ENCODE results near the gene RAC2.
"Not testable (repeated sequence)": the region's sequence is repeated elsewhere in the genome, so short reads cannot be mapped to it uniquely, and the experiment has no call there.

RAC2 gene

DNA sequence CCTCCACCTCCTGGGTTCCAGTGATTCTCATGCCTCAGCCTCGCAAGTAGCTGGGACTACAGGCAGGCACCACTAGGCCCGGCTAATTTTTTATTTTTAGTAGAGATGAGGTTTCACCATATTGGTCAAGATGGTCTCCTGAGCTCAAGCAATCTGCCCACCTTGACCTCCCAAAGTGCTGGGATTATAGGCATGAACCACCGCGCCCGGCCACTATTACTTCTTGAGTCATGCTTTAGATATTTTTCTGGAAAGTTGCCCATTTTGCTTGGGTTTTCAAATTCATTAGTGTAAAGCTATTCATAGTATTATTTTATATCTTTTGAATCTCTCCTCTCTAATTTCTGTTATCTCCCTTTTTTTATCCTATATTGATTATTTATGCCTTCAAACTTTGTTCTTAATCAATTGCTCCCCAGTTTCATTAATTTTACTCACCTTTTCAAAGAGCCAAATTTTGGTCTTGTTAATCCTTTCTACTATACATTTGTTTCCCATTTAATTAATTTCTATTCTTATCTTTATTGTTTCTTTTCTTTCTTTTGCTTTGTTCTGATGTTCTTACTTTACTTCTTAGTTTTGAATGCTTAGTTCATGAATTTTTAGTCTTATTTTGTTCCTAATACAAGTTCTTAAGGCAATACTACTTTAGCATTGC lies 10.3 kb upstream of the RAC2 start:
- no peak for FAIRE-seq

DNA sequence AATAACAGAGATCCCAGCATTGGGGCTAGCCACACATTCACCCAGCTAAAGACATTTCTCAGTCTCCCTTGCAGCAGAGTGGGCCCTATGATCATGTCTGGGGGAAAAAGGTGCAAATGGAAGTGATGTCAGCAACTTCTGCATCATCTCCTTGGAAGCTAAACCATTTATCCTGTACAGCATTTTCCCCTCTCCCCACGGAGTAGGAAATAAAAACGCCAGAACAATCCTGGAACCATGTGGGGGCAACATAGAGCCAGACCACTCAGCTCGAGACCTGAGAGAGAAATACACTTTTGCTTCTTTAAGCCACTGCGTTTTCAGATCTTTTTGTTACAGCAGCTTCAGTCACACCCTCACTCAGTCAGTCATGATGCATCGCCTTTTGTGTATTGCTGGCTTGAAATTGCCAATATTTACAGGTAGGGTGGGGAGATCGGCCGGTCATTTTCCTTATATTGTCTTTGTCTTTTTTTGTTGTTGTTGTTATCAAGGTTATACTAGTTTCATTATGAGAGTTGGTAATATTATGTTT lies 9.1 kb upstream of the RAC2 start:
- FAIRE-seq = no peak

DNA sequence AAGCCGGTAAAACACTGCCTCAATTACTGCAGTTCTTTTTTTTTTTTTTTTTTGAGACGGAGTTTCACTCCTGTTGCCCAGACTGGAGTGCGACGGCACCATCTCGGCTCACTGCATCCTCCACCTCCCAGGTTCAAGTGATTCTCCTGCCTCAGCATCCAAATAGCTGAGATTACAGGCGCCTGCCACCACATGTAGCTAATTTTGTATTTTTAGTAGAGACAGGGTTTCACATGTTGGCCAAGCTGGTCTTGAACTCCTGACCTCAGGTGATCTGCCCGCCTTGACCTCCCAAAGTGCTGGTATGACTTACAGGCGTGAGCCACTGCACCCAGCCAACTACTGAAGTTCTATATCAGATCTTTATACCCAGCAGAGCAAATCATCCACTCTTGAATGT lies 7.8 kb upstream of the RAC2 start:
- not testable (repeated sequence) for FAIRE-seq

DNA sequence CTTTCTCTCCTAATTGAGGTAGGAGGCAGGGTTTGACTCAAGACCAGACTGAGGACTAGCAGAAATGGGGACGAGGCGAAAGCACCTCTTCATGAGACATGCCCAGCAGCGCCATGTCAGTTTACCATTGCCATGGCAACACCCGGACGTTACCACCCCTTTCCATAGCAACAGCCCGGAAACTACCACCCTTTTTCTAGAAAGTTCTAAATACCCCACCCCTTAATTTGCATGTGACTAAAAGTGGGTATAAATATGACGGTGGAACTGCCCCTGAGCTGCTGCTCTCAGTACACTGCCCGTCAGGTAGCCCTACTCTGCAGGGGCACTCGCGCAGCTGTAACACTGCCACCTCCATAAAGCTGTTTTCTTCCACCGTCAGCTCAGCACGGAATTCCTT lies 5.9 kb upstream of the RAC2 start:
- no peak for FAIRE-seq

DNA sequence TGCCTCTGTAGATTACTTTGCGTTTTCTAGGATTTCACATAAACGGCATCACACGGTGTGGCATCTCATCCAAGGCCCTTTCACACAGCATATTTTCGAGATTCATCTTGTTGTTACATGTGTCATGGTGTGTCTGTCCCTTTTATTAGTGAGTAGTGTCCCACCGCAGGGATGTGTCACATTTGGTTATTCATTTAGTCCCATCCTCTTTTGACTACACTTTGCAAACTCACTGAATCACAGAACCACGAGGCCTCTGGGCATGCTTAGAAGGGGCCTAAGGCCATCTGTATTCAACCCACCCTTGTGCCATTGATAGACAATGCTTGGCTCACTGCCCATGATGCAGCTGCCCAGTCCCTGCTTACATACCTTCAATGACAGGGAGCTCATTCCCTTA lies 4.2 kb upstream of the RAC2 start:
- no peak for FAIRE-seq

DNA sequence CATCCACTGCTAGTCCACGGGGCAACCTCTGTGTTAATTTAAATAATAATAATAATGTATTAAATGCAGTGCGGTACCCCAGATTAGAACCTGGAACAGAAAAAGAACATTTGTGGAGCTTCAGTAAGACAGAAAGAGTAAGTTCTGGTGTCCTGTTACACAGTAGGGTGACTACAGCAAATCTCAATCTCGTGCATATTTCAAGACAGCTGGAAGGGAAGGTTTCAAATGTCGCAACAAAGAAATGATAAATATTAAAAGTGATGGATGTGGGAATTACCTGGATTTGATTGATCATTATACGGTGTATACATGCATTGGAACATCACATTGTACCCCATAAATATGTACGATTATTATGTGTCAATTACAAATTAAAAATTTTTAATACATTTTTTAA lies 1.7 kb upstream of the RAC2 start:
- no peak for FAIRE-seq

DNA sequence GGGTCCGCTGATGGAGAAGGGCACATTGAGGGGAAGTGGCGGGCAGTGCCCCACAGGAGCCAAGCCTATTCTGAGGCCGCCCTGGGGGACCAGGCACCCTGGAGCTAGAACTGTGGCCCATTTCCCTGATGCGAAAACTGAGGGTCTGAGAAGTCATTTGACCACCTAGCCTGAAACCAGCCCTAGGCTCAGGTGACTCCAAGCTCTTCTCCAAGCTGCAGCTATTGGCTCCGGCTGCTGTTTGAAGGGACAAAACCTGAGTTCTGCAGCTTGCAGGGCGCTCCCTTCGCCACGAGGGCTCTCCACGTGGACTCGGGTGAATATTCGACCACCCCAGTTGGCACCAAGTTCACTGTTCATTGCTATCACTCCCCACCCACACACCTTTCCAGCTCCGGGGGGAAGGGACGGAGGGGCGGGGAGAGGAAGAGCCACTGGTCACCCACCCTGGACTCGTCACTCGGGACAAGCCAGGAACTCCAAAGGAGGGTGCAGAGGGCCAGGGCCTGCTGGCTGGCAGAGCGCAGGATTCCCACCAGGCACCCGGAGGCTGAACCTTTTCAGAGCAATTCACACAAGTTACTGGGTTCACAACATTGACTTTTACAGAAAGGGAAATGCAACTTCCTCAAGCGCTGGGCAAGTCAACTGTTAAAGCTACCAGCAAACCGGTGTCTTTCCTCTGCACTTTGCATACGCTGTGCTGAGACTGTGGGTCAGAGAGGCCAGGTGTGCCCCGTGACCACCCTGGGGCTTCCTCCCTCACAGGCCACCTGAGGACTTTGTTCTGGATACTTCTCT lies 1.1 kb upstream of the RAC2 start:
- no peak for FAIRE-seq

DNA sequence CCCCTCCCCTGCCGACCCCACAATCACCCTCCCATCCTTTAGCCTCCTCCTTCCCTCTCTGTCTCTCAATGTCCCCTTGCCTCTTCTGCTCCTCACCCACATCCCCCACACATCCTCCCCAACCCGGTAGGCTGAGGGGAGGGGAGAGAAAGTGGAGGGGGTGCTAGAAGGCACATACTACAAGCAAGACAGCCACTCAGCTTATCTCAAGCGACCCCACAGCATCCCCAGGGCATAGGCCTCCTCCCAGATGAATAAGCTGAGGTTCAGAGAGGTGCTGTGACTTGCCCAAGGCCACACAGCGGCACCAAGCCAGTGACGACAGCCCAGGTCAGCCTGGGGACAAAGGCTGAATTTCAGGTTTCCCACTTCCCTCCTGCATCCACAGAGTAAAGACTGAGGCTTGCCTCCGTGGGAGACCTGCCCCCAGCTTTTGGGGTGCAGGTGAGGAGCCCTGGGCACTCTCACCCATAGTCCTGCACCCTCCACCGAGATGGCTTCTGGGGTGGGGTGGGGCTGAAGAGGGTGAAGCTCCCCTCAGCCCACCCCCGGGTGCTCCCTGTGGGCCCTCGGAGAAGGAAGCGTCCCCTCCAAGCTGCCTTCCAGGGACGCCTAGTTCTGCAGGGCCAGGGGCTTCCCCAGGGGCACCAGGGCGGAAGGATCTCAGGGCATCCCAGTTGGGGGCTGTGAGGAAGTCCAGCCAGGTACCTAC lies 511 bp downstream of the RAC2 start:
- no peak for FAIRE-seq

DNA sequence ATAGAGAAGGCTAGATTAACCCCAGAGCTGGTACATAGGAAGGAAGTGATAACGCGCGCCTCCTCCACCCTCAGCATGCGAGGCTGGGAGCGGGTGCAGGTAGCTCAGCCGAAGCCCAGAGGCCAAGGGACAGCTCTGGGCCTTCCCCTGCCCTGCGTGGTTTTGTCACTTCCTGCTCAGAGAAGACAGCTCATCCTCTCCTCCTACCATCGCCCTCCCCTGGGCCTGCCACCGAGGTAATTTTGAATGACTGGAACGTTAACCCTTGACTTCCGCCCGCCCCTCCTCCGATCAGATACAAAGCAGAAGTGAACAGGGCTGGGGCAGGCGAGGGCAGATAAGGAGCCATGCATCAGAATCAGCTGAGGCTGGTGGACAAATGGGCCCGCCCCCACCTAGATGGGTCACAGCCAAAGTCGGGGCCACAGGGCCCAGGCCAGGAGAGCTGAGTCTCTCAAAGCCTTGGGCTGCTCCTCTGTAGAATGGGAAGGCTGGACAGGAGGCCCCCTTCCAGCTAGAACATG lies 1.6 kb downstream of the RAC2 start:
- FAIRE-seq = no peak

DNA sequence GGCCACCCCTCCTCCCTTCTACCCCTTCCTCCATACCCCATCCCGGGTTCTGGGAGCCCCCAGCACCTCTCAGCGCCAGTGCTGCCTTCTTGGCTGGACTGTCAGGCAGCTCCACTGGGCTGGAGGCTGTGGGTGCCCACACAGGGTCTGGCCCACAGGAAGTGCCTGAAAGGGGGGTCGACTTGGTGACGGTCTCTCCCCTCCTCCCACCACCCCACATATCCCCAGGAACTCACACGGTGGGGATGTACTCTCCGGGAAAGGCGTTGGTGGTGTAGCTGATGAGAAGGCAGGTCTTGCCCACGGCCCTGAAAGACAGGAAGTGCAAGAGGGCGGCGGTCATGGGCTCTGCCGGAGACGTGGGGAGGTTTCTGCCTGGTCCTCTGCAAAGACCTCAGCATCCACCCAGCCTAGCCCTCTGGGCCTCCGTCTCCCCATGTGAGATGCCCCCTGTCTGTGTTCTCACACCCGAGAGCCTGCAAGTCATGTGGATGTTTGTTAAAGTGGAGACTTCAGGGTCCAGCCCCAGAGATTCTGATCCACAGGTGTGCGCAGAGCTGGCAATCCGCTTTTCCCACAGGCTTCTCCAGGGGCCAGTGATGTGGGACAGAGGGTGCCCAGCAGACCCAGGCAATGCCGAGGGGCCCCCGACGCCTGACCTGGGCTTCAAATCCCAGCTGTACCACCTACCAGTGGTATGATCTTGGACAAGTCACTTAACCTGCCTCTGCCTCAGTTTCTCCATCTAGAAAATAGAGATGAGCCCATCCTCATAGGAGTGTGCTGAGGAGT lies 2.5 kb downstream of the RAC2 start:
- no peak for FAIRE-seq

DNA sequence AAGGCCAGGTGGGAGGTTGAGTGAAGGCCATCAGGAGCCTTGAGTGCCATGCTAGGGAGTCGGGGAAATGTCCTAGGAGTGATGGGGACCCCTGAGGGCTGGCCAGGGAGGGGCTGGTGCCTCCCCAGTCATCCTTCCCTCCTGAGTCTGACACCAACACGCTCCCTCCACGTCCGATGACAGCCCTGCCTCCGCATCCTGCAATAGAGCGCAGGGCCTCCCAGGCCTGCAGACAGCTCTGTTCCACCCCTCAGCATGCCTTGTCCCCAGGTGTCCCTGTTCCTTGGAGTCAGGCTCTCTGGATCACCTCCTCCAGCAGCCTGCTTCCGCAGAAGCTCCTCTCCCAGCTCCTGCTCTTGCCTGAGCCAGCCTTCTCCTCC lies 3.1 kb downstream of the RAC2 start:
- no peak for FAIRE-seq

DNA sequence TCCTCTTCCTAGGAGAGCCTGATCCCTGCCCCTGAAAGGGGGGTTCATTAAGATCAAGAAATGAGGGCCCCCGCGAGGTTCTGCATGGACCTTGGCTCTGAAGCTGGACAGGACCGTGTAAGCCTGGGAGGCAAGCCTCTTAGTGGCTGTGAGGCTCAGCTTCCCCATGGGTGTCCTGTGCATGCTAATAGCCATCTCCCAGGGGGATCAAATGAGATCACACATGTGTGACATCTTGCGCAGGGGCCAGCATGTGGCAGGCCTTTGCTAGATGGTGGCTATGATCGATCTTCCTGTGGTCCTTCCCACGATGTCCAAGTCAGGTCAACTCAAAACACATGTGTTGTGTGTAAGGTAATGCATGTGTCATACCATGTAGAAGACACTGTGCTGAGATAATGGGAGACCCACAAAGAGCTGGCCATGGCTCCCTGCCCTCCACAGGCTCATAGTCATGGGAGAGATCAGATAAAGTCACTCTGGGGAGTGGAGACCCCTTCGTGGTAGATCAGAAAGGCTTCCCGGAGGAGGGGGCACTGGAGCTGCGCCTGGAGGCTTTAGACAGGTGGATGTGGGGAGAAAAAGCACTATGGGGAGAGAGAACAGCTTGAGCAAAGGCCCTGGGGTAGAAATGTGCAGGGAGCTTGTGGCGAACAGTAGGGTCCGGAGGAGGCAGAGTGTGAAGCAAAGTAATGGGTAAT lies 3.7 kb downstream of the RAC2 start:
- FAIRE-seq = no peak

DNA sequence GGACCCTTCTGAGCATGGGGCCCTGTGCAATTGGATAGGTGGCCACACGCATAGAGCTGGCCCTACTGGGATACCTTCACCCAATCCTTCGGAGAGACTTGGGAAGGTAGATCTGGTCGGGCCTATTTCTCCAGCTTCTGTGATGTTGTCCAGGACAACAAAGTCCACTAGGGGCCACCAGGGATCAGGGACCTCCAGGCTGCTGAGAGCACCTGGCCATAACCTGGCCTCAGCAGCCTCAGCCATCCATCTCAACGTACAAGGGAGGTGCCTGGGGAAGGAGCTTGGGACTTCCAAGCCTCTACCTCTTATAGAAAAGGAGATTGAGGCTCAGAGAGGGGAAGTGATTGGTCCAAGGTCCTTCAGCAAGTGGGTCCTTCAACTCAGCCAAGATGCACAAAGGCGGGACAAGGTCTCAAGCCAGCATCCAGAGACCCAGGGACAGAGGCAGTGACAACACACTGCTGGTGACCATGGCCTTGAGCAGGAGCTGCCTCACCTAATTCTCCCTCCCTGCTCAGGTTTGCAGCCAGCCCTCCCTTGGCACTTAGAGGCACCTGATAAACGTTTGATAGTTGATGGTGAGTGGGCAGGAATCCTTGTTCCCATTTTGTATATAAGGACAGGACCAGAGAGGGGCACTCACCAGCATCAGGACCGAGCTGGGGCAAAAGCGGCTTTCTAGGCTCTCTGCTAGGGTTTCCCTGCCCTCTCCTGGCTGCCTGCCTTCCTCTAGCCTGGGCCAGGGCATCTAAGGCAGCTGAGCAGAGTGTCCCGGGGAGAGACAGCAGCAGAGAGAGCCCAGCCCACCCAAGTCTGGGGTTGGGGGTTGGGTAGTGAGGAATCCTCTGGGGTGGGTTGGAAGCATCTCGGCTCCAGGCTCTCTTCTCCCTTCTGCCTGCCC lies 4.5 kb downstream of the RAC2 start:
- no peak for FAIRE-seq

DNA sequence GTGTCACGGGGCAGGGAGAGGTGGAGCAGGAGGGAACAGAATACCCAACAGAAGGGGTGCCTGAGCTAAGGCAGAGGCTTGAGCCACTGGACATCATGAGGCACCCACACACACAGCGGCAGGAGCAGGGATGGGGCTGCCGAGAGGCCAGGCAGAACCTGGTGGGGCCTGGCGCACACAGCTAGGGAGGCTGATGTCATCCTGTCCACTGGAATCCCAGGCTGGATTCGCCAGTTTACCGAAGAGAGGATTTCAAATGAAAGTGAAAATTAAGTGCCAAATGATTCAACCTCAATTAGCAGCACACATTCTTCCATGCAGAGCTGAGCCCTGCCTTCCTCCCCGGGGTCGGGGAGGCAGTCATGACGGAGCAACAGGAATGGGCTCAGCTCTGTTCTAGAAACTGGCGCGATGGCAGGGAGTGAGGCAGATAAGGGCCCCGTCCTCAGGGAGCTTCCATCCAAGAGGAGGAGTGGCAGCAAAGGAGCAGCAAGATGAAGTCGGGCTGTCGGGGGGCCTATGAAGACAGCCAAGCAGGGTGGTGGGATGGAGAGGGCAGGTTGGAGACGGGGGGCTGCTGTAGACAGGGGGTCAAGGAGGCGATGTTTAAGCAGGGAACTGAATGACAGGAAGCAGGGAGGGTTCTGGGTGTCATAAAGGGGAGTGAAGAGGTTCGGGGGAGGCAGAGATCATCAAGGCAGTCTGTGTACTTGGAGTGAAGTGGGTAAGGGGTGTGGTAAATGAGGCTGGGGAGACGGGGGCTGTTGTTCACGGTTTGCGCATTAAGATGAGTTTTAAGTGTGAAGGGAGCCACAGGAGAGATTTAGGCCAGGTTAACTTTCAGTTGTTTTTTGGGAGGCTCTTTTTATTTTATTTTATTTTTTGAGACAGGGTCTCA lies 6.4 kb downstream of the RAC2 start:
- FAIRE-seq = no peak

DNA sequence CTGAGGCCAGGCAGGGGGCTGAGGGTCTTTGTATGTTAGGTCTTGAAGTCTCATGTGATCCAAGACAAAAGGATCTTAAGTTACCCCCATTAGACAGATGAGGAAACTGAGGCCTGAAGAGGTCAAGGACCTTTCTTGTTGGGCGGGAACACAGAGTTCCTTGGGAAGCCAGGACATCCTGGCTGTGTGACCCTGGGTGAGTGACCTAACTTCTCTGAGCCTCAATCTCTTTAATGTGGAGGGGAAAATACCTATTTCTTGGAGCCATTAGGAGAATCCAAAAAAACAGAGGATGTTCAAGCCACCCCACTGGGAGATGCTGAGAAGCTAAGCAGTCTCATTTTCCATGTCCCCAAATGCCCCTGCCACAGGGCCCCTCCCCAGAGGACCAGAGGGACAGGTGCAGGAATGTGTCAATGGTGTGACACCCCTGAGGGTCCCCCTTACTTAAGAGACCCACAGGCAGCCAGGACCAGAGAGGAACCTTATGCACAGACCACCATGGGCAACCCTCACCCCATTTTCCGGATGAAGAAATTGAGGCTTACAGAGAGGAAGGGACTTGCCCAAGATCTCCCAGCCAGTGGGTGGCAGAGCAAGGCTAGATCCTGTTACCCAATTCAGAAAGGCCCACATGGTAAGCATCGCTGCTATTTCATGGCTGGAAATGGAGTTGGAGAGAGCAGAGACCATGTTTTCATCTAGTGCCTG lies 8.0 kb downstream of the RAC2 start:
- FAIRE-seq = no peak

DNA sequence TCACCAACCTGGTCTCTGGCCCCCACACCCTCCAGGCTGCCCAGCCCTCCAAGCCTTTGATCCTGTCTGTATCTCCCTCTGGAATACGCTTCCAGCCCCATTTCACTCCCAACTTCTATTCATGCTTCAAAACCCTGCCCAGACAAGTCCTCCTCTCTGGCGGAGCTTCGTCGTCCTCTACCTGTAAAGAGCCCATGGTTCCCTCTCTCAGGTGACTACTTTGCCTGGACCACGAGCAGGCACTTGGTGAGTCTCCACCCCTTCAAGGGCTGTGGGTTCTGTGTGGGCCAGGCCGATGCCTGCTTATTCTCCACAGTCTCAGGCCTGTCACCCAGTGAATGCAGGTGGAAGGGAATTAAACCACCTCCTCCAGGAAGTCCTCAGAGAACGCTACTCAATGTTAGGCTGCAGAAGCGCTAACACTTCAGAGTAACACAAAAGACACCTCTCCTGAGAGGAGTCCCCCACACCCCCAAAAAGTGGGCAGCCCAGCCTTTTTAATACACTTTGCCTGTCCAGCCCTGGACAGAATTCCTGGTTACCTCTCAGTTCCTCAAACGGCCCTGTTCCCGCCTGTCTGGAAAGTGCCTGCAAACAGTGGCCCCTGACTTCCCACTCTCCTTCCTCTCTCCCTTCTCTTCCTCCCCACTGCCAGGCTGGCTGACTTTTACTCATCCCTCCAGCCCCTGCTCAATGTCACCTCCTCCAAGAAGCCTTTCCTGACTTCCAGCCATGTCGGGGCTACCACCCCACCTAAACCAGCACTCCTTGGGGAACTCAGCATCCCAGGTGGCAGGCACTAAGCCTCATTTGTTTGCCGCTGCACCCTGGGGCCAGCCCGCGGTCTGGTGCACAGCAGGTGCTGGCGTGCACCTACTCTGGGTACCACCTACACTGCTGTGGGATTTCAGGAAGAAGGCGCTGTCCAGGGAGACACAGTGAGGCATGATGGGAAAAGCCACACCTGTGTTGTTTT lies 9.0 kb downstream of the RAC2 start:
- FAIRE-seq = no peak

DNA sequence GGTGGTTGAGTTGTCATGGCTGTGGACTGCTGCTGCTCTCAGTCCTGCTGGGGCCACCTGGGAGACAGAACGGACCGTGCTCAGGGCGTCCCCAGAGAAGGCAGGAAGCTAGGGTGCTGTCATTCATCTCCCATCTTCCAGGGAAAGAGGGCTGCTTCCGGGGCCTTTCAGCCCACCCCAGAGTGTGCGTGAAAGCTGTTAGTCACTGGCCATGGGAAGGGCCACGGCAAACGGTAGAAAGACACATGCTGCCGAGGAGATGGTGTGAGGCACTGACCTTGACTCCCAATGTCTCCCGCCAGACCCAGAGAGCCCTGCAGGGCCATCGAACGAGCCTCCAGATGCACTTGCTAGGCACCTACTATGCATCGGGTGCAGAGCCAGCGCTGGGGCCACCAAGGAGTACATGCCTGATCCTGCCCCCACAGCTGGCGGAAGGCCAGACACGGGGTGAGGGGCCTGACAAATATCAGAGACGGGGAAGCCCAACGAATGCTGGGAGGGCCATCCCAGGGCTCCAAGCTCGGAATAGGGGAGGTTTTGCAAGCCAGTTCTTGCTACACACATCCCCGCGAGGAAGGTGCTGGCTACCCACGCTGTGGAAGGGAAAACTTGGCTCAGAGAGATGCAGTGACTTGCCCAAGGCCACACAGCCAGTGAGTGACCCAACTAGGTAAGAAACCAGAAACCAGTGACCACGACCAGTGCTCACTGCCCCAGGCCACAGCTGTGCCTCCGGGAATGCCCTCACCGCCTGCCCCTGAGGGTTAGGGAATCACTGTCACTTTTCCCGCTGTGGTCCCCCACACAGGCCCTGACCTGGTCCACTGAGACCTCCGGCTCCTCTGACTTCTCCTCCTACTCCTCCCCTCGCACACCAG lies 10.1 kb downstream of the RAC2 start:
- no peak for FAIRE-seq
